Stimulated activated CD8-positive, alpha-beta memory T cell treated with anti-CD3 and anti-CD28 coated beads, Interleukin-4, amount 100 ng/mL, for 24 hours (primary cell): ENCODE measurements around the gene BPIFB2.
"Not testable (repeated sequence)": the region's sequence is repeated elsewhere in the genome, so short reads cannot be mapped to it uniquely, and the experiment has no call there.

Experiments
- DNase-seq: peaks from one replicate; pipeline ENCODE4 v3.0.0-alpha.2; 2020; ENCODE audit warnings: low read depth

BPIFB2 gene, protein sequence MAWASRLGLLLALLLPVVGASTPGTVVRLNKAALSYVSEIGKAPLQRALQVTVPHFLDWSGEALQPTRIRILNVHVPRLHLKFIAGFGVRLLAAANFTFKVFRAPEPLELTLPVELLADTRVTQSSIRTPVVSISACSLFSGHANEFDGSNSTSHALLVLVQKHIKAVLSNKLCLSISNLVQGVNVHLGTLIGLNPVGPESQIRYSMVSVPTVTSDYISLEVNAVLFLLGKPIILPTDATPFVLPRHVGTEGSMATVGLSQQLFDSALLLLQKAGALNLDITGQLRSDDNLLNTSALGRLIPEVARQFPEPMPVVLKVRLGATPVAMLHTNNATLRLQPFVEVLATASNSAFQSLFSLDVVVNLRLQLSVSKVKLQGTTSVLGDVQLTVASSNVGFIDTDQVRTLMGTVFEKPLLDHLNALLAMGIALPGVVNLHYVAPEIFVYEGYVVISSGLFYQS

DNA sequence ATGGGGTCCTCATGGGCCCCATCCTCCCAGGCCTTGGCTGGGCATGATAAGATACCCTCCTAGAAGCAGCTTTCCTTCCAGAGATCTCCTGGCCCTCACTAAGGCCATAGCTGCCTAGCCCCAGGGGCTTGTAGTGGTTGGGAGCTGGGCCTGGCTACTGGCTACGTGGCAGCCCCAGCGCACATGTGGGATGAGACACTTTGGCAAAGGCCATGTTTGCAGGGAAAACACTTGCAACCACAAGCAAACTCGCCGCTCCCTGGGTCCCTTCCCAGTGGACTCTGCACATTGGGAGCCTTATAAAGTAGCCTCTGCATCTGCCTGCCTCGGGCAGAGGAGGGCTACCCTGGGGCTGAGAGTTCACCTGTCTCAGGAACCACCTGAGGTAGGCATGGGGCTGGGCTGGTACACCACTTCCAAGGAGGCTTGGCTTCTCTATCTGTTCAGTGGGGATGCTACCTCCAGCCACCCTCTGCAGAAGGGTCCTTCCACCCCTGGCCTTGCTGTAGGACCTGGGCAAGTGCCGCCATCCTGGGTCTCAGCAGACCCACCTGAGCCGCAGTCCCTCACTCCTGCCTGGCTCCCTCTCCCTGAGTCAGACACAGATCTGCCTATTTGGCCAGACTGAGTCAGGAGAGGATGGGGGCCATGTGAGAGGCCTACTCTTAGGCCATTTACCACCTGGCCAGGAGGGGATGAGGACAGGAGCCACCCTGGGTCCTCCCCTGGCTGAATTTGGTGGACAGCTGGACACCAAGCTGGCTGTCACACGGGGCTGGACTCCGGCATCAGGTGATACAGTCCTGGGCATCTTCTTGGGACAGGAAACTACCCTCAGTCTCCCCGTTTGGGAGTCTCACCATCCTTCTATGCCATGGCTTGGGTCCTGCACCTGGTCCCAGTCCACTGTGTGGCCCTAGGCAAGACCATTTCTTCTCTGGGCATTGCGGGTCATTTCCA is at the start of gene BPIFB2:
TSS of gene BPIFB2 (plus strand) at position 329 of the 960 bp plus-strand sequence. CDS start 871 bp downstream, outside the sequence.
- DNase-seq, result no peak

DNA sequence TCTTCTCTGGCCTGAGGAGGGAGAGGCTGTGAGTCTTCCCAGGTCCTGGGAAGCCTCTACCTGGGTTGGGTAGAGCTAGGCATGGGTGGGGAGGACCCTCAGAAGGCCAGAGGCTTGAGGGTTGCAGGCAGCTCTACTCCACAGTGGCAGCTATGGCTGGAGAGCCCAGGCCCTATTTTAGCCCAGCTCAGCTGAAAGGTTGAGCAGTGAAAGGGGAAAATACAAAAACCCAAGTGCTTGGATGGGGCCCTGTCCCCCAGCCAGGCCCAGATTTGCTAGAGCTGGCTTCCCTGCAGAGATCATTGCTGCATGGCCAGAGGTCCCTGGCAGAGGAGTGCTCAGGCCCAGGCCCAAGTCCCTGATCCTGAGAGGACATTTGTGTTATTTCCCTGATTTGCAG is 48.9 kb upstream of the BPIFB2 start:
- DNase-seq, result no peak

DNA sequence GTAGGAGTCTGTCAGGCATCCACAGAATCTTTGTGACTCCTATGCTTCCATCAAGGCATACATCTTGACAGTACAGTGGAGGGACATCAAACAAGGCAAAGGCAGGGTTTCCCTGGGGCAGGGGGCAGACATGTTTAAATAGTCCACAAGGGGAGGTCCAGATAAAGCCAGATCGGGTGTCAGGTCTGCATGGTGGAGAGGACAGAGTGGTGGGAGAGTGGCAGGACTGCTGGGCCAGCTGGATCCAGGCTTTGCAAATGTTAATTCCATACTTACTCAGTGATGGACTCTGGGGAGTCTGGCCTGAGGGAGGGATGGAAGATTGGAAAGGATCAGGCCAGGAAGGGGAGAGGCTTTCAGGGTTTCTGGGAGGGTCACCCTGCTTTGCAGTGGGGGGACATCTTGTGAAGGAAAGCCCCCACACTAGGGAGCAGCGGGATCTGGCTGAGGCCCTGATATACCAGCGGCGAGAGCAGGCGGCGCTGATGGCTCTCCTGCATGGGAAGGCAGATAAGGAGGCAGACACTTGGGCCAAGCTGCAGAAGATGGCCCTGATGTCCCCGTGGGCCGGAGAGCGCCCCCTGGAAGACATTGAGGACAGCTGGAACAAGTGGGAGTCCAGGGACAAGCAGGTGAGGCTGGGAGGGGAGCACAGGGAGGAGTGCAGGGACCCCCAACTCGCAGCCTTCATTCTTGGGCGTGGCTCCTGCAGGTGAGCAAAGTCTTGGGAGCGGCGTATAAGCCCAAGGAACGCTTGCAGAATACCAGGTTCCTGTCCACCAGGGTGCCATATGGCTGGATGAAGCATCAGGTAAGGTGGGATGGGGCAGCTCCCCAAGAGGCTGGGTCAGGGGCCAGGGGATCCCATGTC is 47.9 kb upstream of the BPIFB2 start:
- no peak for DNase-seq

DNA sequence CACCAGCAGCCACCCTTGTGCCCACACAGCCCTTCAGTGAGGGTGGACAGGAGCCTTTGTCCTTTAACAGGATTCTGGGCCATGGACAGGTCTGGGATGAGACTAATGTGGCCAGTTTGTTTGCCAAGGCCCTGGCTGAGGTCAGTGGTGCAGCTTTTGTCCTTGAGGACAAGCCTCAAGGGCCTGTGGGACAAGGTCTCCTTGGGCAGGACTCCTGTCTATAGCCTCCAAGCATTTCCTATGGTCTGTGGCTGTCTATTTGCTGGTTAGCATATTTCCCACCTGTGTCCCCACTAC is 47.3 kb upstream of the BPIFB2 start:
- DNase-seq, result no peak

DNA sequence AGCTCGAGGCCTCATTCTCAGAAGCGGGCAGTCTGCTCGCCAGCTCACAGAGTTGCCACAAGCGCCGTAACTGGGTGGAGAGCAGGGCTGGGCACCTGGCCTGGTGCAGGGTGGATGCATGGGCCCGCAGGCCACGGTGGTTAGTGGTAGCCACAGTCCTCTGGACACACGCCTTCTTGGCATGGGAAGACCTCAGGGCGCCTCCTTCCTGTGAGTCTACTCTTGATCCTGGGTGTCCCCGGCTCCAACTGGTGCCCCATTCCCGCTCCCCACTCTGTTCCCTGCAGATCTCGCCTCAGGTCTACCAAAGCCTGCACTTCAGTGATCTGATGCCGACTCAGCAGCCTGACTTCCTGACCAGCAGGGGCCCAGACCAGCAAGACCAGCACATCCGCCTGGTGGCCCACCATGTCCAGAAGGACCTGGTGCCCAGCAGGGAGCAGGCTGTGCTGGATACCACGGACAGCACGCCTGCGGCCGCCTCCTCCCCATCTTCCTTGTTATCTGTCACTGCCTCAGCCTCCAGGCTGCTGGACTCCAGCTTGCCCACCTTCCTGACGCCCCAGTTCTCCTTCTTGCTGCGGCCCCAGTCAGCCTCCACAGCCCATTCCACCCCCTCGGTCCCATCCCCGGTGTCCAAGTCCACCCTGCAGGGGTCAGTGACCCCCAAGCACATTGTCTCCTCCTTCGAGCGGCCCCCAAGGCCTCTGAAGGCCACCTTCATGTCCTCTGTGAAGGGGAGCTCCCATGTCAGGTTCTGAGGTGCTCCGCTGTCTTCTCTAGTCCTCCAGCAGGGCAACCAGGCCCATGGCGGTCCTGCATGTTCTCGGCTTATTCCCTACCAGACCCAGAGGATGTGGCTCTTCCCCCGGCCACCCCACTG is 46.4 kb upstream of the BPIFB2 start:
- no peak for DNase-seq

DNA sequence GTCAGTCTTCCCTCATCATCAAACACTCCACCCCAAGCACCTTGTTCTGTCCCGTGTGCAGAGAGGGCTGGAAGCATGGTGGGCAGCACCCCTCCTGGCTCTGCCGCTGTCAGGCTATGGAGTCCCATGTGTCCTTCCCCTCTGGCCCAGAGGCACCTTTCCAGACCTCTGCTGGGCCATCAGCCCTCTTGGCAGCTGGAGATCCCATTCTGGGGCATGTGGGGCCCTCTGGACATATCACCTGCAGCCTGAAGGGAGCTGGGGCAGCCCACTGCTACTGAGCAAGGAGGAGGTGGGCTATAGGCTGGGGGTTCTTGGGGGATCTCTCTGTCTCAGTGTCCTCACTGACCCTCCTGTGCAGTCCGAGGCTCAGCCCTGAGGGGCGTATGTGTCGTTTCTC is 45.5 kb upstream of the BPIFB2 start:
- no peak for DNase-seq

DNA sequence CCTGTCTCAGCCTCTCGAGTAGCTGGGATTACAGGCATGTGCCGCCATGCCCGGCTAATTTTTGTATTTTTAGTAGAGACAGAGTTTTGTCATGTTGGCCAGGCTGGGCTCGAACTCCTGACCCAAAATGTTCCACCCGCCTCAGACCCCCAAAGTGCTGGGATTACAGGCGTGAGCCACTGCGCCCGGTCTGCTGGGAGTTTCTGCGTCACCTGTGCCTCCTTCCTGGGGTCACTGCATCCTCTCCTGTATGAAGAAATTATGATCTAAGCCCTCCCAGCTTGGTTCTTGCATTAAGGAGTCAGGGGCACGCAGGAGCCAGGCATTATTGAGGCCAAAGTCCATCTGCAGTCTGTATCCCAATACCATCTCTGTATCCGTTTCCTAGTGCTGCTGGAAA is 44.9 kb upstream of the BPIFB2 start:
- not testable (repeated sequence) for DNase-seq

DNA sequence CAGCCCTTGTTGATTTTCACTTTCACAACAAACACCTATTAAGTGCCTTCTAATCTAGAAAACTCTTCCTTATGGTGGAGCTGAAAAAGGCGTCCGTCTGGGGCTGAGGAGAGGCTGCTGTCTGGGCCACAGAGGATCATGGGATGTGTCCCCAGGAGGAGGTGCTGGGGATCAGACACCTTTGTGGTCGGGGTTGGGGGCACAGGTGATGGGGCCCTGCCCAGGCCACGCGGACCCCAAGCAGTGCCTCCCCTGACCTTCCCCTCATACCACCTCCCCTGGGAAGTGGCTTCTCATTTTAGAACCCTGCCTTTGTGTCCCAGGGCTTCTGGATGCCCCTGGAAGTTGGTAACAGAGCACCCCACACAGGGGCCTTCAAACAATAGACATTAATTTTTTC is 44.3 kb upstream of the BPIFB2 start:
- no peak for DNase-seq

DNA sequence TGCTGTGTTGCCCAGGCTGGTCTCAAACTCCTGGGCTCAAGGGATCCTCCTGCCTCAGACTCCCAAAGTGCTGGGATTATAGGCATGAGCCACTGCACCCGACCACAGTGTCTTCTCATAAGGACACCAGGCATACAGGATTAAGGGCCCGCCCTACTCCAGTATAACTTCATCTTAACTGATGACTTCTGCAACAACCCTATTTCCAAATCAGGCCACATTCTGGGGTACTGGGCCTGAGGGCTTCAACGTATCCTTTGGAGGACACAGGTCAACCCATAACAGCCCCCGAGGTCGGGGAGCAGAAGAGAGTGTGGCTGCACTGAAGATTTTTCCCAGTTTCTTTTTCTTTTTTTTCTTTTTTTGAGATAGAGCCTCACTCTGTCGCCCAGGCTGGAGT is 42.9 kb upstream of the BPIFB2 start:
- DNase-seq, result no peak

DNA sequence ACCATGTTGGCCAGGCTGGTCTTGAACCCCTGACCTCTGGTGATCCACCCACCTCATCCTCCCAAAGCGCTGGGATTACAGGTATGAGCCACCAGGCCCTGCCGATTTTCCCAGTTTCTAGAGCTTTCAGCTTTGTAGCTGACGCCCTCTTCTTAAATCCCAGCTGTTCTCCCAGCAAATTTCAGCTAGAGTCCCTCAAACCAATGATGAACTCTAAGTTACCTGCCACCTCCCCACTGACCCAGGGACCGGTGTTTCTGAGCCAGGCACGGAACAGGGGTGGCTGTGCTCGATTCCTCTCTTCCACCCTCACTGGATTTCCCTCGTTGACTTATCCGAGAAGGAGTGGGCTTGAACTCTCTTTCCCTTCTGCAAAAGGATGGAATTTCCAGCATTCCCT is 42.4 kb upstream of the BPIFB2 start:
- no peak for DNase-seq

DNA sequence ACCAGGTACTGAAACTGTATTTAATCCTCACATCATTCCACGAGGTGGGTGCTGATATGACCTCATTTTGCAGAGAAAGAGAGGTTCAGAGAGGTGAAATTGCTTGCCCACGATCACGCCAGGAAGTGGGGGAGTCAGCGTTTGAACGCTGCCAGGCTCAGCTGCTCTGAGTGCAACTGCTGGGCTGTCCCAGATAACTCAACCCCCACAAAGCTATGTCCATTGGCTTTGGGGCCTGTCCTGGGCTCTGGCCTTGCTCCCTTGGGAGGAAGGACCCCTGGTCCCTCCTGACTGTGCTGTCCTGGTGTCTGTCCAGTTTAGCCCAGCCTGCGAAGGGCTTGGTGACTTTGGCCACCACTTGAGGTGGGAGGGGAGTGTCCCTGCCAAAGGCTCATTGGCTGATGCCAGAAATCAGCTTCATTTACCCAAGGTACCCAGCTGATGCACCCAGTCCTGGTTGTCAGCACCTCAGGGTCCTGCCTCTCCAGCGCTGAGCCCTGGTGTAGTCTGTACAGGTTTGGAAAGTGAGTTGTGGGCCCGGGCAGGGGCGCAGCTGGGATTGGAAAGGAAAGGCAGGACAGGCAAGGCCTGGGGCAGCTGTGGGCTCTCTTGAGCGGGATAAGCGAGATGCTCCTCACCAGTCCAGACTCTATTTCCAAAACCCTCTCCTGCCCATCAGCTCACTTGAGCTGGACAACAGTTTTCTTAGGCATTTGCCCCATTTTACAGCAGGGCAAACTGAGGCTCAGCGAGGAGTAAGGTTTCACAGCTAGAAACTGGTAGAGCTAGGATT is 41.7 kb upstream of the BPIFB2 start:
- no peak for DNase-seq

DNA sequence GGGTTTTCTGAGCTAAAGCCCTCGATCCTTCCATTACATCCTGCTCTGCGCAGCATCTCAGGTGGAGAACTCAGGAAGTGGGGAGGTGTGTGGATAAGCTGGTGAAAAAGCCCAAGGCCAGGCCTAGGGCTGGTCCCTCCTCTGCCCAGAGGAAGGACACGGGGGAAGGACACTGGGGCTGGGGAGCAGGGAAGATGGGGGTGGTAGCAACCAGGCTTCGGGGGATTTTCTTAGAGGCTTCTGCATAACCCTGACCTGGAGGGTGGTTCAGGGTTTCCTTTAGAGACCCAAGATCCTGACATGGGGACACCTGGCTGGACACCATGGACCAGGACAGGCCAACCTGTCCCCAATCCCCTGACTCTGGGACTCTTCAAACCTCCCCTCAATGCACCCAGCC is 41.1 kb upstream of the BPIFB2 start:
- DNase-seq, result no peak

DNA sequence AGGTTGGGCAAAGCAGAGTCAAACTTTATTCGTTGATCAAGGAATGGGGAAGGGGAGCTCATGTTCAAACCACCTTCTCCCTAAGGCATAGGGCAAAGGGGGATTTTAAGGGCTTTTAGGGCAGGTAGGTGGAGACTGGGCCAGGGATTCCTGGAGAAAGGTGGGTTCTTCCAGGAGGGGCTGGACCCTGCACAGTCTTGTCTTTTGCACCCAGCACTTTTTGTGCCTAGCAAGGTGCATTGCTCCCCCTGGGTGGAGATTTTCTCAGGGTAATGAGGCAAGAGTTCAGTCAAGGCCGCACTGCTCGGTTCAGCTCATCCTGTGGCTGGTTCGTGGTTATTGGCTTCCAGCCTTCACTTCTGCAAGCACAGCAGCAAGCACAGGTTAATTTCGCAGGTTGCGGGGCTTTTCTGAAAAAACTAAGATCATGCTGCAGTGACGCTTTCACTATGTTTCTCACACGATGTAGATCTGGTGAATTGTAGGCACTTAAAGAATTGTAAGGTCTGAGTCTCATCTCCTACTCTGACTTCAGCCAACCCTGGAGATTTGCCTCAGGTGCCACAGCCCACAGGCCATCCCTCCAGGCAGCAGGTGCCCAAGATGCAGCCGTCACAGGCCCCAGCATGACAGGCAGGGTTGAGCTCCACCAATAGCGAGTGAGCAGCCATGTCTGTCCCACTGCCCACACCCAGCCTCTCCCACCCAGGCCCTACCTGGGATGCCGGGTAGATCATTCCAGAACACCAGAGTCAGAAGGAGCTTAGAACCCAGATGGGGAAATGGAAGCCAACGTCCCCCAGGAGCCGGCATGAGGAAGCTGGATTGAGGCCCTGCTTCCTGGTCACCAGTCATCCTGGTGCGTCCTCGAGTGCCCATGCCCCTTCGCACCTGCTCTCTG is 40.4 kb upstream of the BPIFB2 start:
- no peak for DNase-seq

DNA sequence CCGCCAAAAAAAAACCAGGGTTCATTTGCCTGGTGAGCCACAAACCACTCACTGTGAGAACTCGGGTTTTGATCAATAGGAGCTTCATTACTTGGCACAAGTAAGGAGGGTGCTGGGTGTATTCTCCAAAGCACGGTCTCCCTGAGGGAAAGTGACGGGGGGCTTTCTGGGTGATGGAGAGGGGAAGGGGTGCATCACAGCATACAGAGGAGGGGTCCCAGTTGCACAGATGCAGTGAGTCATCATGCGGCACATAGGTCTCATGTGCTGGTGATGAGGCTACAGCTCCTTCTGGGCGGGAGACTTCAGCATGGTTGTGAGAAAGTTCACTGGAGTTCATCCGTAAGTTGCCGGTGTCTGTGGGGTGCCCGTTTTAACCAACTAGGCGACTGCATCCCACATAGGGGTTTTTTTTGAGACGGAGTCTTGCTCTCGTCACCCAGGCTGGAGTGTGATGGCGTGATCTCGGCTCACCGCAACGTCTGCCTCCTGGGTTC is 39.5 kb upstream of the BPIFB2 start:
- DNase-seq, result no peak

DNA sequence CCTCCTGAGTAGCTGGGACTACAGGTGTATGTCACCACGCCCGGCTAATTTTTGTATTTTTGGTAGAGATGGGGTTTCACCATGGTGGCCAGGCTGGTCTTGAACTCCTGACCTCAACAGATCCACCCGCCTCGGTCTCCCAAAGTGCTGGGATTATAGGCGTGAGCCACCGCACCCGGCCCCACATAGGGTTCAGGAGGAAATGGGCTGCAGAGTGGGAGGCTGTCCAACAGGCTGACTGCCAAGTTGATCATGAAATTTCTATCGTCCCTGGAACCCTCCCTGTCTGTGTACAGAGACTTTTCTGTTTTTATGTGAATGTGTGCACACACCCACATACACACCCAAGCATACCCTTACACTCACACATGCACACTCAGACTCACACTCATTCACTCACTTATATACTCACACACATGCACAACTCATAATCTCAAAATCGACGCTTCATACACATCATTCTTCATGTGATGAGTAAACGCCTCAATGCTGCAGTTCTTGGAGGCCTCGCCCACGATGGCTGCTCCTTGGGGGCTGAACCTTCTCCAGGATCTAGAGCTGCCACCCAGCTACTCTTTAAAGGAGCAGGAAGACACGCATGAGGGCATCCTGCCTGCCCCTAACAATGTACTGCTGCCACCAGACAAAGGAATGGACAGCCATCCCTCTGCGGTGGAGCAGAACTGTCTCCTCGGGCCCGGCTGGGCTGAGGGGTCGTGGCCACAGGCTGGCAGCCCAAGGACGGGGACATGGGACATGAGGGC is 38.8 kb upstream of the BPIFB2 start:
- no peak for DNase-seq

DNA sequence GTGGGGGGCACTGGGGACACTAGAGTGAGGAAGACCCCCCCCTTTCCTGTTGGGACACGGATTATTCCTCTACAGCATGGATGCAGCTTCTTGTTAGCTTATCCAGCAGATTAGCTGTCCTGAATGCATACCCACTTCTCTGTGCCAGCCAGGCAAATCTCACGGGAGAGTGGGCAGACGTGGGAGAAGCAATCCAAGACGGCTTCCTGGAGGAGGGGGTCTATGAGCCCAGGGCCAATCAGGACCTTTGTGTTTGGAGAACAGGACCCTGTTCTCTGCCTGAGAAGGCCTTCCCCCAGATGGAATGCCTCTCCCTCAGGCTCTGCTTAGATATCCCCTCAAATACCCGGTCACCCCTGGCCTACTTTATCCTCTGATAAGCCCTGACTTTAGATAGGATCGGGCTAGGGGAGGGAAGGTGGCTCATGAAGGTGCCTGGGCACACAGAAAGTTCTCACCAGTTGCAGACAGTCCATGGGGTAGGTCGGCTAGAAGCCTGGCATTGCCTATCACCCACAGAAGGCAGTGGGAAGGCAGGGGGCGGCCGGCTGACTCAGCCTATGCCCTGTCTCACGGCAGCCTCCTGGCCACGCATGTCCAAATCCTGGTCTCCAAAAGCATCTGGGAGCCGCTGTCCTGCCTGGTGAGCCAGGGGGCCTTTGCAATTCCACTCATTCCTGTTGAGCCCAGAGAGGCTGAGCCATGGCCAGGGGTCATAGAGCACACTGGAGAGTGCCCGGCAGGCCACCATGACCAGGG is 38.0 kb upstream of the BPIFB2 start:
- DNase-seq, result no peak

DNA sequence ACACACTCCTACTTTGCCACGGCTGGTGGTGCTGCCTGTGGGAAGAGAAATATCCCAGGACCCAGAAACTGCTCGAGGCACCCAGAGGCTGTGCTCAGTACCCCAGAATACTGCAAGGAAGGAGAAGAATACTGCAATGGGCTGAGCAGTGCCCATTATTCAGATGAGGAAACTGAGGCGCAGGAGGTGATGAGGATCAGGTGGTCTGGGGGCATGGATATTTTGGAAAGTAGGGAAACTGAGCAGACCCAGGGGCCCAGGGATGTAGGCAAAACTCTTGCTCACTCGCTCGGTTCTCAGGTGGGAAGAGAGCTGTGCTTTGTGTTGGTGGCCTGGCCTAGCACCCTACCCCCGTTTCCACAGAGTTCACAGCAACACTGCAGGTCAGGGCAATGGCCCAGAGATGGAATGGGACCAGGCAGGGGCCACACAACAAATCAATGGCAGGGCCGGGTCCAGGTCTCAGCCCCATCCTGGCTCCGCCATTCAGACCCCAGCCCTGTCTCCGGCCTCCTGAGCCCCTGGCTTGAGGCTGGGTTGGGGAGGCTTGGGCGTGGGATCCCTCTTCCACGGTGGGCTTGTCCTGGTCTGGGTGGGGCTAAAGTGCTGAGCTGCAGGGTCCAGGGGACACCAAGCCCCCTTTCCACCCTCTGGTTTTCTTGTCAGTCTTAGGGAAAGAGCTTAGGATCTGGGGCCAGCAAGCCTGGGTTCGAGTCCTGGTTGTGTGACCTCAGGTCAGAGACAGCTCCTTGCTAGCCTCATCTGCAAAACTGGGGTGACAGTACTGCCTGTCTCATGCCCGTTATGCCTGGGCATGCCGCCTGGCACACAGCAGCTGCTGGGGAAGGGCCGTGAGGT is 37.2 kb upstream of the BPIFB2 start:
- no peak for DNase-seq
